ENCODE measurements around the gene ACACB. TPM values are rescaled to one million over a fixed set of nuclear protein-coding genes. Genes with fewer than 3 reads are reported as not detected.

Gene ACACB
- total RNA-seq, 4 donors from 2014 or later: 56.0 to 179 (median 152) TPM

GRCh38 chr12:109296431-109296830 lies 180.0 kb downstream of the ACACB start:
- no peak for DNase-seq
- no peaks in the 10 kb centered on the region for H3K36me3 ChIP-seq
- H3K4me1 ChIP-seq: peaks cover 0 to 5% (median 0%) of the 10 kb centered on the region in 4 donors
- H3K27ac ChIP-seq: no peak overlapping the region
- TF ChIP-seq CTCF (IDR thresholded peaks at IDR 0.05) (no peak), POLR2A (IDR thresholded peaks at IDR 0.05) (no peak)
- no peaks in the 10 kb centered on the region for H3K27me3 ChIP-seq
- peaks cover 0 to 4% (median 0%) of the 10 kb centered on the region in 4 donors for H3K9me3 ChIP-seq
- no peak overlapping the region for H3K4me3 ChIP-seq

- no peak for TF ChIP-seq POLR2A (IDR thresholded peaks at IDR 0.05)
- no peak for TF ChIP-seq CTCF (IDR thresholded peaks at IDR 0.05)
- H3K27me3 ChIP-seq: no peaks in the 10 kb centered on the region
- H3K9me3 ChIP-seq: peaks cover 0 to 4% (median 0%) of the 10 kb centered on the region in 4 donors
- H3K27ac ChIP-seq: no peak overlapping the region
- H3K4me1 ChIP-seq: no peaks in the 10 kb centered on the region
- H3K36me3 ChIP-seq: no peaks in the 10 kb centered on the region
- no peak overlapping the region for H3K4me3 ChIP-seq
- DNase-seq: no peak
These were observed 183.5 kb downstream of the ACACB start for GRCh38 chr12:109299849-109300248.

DNA sequence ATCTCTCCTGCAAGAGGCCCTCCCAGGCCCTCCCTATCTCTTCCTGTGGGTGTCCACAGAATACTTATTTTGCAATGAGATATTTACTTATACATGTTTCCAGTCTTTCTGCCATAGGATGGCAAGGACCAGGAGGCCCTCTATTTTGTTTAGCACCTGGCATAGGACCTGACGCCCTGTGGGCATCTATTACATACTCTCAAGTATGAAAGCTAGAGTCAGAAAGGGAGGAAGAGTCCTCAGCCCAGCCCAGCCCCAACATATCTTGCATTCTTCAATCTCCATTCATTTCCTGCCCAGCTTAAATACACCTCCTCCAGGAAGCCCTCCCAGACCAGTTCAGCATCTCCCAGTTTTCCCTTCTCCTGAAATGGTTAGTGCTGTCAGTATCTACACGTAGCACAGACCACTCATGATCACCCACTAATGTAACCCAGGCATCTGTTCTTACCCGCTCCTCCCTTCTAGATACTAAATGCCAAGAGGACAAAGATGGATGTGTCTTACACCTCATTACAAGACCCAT lies 185.3 kb downstream of the ACACB start:
- peaks cover 0 to 4% (median 0%) of the 10 kb centered on the region in 4 donors for H3K9me3 ChIP-seq
- TF ChIP-seq POLR2A (IDR thresholded peaks at IDR 0.05) (no peak), CTCF (IDR thresholded peaks at IDR 0.05) (no peak)
- no peaks in the 10 kb centered on the region for H3K4me1 ChIP-seq
- no peaks in the 10 kb centered on the region for H3K36me3 ChIP-seq
- H3K4me3 ChIP-seq: no peak overlapping the region
- DNase-seq: no peak
- no peaks in the 10 kb centered on the region for H3K27me3 ChIP-seq
- H3K27ac ChIP-seq: no peak overlapping the region

- no peak for DNase-seq
- Histone ChIP-seq H3K27me3 (no peaks in the 10 kb centered on the region), H3K4me3 (no peak overlapping the region), H3K9me3 (peaks cover 0 to 4% (median 0%) of the 10 kb centered on the region in 4 donors), H3K27ac (no peak overlapping the region), H3K4me1 (no peaks in the 10 kb centered on the region), H3K36me3 (no peaks in the 10 kb centered on the region)
- TF ChIP-seq CTCF (IDR thresholded peaks at IDR 0.05): no peak
- no peak for TF ChIP-seq POLR2A (IDR thresholded peaks at IDR 0.05)
These were observed 186.0 kb downstream of the ACACB start for GRCh38 chr12:109302358-109302757.

DNA sequence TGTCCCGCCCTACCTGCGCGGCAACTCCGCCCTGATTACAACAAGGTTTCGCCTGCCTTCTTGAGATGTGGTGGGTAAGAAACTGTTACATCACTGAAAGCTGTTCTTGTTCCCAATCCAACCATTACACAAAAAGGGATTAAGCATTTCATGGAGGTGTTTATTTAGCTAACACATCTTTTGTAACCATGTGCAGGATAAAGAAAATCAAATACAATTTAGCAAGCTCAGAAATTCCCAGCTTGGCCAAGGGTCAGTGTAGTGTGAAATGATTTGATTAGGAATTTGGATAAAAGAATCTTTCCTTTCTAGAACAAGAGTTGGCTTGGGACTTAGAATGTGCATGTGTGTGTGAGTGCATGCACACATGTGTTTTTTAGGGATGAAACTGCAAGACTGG lies 186.4 kb downstream of the ACACB start:
- no peak overlapping the region for H3K4me3 ChIP-seq
- no peaks in the 10 kb centered on the region for H3K4me1 ChIP-seq
- TF ChIP-seq POLR2A (IDR thresholded peaks at IDR 0.05) (no peak), CTCF (IDR thresholded peaks at IDR 0.05) (no peak)
- DNase-seq: no peak
- no peaks in the 10 kb centered on the region for H3K36me3 ChIP-seq
- H3K27me3 ChIP-seq: no peaks in the 10 kb centered on the region
- no peak overlapping the region for H3K27ac ChIP-seq
- H3K9me3 ChIP-seq: peaks cover 0 to 4% (median 0%) of the 10 kb centered on the region in 4 donors

GRCh38 chr12:109304485-109304884 lies 188.1 kb downstream of the ACACB start:
- no peak for TF ChIP-seq POLR2A (IDR thresholded peaks at IDR 0.05)
- no peak for TF ChIP-seq CTCF (IDR thresholded peaks at IDR 0.05)
- Histone ChIP-seq H3K4me1 (peaks cover 3 to 8% (median 6%) of the 10 kb centered on the region in 4 donors), H3K27ac (no peak overlapping the region), H3K4me3 (no peak overlapping the region), H3K36me3 (no peaks in the 10 kb centered on the region), H3K9me3 (peaks cover 0 to 4% (median 0%) of the 10 kb centered on the region in 4 donors), H3K27me3 (peaks cover 0 to 9% of the 10 kb centered on the region in 2 donors)
- DNase-seq: no peak

Data from Peyer's patch (tissue), 4 donors.